HG03108 (cell line): Measurements from ENCODE around the gene ZC3H7A.
A peak's percentile ranks its signal among the peaks of the same experiment; 100 is the strongest.

Experiments
- ATAC-seq: cut with Tn5 transposase; IDR thresholded peaks from one replicate; pipeline ENCODE4 v1.9.1; 2021; ENCODE audit warnings: moderate library complexity; ENCODE audit not compliant: unreplicated experiment

Gene ZC3H7A

DNA sequence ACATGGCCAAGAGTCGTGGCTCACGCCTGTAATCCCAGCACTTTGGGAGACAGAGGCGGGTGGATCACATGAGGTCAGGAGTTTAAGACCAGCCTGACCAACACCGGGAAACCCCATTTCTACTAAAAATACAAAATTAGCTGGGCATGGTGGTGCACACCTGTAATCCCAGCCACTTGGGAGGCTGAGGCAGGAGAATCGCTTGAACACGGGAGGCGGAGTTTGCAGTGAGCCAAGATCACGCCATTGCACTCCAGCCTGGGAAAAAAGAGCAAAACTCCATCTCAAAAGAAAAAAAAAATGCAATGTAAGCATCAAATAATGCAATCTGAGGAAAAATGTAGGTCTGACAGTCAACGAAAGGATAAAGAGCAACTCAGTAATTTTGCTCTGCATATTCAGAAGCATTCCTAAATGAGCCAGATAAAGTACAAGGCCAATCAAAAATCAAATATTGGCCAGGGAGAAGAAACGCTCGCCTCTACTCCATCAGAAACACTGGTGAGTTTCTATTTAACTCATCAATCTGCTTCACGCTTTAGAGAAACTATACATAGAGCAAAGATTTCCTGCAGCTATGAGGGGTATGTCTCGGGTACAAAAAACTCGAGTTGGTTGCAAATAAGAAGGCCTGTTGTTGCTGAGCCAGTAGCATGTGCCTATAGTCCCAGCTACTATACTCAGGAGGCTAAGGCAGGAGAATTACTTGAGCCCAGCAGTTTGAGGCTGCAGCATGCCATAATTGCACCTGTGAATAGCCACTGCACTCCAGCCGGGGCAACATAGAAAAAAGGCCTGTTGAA is 58.1 kb downstream of the ZC3H7A start:
- no peak for ATAC-seq

DNA sequence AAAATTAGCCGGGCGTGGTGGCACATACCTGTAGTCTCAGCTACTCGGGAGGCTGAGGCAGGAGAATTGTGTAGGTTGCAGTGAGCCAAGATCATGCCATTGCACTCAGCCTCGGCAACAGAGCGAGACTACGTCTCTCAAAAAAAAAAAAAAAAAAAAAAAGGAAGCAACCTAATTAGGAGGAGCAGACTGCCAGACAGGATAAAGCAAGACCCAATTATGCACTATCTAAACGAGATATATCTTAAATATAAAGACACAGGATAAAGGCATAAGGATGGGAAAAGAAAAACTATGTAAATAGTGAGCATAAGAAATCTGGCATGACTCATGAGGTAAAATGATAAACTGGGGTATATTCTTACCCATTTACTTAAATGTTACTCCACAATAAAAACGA is 59.3 kb downstream of the ZC3H7A start:
- ATAC-seq = no peak

DNA sequence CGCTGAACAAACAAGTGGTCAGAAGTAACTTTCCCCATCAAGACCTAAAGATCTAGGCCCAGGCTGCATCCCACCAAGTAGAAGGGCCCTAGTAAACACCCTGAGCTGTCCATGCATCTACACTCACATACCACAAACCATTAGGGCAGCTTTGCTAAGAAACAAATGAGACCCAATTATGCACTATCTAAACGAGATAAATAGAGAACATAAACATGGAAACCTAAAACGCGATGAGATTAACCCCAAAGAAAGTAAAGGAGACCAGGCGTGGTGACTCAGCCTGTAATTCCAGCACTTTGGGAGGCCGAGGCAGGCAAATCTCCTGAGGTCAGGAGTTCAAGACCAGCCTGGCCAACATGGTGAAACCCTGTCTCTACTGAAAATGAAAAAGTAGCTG is 60.2 kb downstream of the ZC3H7A start:
- no peak for ATAC-seq

DNA sequence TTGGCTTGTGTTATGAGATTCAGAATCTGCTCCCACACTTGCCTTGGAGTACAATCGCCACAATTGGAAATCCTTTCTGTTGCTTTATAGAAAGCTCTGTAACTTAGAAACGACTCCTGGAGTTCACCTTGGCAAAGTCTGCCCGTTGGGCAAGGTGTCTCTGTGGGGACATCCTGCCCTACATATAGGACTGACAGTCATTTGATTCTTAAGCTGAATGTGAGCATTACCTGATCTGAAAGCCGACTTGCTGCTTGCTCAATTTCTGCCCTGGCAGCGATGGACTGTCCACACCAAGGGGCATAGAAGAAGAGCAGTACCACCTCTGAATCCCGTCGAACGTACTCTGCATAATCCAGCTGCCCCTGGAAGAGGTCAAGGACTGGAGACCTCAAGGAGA is 61.3 kb downstream of the ZC3H7A start:
- ATAC-seq = no peak

DNA sequence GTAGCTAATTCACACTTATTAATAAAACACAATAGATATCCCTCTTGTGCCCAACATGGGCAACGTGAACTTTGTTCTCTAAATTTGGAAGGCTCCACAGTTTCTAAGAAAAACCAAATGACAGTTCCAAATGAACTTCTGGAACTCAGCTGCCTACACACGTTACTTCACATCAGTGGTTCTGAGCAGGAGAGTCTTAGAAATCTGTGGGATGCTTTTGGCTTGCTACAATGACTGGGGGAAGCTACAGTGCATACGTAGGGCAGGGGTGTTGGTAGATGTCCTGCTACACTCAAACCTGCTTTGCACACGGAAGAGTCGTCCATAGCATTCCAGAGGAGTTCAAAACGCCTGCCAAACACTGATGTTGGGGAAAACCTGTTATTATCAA is 62.4 kb downstream of the ZC3H7A start:
- no peak for ATAC-seq

DNA sequence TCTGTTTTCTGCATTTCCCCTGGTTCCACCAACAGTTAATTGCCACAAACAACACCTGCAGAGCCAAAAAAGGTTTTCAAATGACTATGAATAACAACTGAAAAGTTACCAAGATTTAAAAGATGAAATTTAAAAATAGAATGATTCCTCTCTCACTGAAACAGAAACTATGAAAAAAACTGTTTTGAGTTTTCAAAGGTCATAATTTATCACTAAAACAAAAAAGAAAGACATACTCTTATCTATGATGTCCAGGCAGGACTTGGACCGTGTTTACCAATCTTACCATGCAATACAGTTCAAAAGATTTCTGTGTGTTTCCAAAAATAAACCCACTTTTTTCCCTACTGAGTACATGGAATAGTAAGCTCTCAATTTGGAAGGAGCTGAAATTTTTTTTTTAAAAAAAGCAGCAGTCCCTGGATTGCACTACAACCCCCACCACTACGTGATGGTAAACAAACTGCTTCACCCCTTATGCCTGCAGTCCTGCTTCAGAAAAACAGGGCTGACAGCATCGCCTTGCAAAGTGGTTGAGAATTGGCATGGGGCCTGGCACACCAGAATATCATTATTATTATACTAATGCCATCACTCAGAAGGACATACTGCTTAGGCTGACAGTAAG is 62.9 kb downstream of the ZC3H7A start:
- ATAC-seq = peak; percentile 55

DNA sequence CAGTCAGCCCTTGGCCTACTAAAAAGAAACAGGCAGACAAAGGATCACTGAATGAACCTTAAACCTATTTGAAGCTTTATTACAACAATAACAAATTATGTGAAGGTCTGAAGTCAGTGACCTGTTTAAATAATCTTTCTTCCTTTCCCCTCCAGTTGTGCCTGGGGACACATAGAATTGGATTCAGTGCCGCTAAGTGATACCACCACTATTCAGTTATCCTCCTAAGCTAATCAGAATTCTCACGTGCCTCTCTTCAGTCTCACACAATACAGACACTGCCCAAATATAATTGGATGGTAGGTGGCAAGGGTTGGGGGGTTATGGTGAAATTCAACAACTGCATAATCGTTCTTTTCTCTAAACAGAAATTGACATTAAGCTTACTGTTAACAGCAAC is 65.8 kb downstream of the ZC3H7A start:
- ATAC-seq = no peak

DNA sequence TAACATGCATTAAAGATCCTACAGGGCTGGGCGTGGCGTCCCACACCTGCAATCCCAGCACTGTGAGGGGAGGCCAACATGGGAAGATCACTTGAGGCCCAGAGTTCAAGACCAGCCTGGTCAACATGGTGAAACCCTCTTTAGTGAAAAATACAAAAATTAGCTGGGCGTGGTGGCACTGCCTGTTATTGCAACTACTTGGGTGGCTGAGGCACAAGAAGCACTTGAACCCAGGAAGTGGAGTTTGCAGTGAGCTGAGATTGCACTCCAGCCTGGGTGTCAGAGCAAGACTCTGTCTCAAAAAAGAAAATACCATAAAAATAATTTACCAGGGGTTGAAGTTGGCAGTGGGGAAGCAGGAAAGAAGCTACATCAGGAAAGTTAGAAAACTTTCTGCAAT is 67.3 kb downstream of the ZC3H7A start:
- no peak for ATAC-seq

DNA sequence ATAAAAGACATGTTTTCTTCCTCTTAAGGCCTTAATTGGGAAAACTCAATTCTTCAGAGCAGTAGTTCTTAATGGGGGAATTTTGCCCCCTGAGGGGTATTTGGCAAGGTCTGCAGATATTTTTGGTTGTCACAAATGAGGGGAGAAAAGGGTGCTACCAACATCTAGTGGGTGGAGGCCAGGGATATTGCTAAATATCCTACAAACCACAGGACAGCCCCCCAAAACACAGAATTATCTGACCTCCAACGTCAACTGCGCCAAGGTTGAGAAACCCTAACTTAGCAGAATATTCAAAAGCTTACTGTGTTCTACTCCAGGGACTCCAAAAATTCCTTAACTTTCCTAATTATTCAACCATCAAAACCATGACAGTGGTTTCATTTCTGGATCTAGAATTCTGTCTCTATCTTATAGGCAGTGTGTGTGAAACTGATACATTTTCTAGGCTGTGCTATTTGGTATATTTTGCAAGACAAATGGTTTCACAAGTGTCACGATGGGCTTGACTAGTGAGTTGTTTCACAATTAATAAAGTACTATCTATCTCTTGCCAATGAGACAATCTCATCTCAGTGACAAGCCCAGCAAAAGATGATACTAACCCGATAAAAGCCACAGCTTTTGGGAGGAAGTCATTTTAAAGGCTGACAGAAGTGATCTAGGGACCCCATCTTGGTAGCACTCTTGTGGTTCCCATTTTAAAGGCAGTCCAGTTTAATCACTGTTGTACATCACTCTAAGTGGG is 69.1 kb downstream of the ZC3H7A start:
- ATAC-seq = no peak

DNA sequence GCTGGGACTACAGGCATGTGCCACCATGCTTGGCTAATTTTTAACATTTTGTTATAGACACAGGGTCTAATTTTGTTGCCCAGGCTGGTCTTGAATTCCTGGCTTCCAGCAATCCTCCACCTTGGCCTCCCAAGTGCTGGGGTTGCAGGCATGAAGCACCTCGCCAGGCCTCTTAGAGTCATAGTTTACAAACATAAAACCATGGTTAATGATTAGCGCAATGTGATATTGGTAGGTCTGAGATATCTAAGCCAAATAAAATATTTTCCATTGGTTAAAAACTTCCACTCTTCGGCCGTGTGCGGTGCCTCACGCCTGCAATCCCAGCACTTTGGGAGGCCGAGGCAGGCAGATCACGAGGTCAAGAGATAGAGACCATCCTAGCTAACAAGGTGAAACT is 71.0 kb downstream of the ZC3H7A start:
- ATAC-seq = no peak

DNA sequence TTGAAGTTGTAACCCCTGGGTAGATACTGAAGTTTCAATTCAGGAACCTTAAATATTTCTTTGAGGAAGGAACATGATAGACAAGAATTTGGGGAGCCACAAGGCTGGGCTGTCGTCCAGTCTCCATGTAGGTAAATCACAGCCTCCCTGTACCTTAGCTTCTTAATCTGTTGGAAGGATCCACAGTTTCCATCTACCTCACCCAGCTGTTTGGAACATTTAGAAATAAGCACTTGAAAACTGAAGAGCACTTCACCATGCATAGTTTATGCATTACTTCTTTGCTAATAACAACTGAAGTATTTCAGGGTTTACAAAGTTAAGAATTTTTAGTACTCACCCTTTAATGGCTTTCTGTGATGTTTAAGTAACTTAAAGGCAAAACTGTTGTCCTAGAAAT is 71.6 kb downstream of the ZC3H7A start:
- no peak for ATAC-seq

DNA sequence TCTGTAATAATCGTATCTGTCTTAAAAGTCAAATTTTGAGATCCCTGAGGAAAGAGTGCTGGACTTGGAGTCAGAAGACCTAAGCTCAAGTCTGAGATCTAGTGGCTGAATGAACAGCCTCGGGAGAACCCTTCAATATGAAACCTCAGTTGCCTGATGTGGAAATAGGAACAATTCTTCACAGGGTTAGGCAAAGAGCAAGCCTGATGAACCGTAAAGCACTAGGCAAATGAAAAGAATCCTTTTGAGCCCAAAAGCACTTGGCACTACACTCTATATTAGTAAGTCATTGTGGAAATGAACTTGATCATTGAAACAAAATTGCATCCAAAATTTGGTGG is 74.6 kb downstream of the ZC3H7A start:
- no peak for ATAC-seq

DNA sequence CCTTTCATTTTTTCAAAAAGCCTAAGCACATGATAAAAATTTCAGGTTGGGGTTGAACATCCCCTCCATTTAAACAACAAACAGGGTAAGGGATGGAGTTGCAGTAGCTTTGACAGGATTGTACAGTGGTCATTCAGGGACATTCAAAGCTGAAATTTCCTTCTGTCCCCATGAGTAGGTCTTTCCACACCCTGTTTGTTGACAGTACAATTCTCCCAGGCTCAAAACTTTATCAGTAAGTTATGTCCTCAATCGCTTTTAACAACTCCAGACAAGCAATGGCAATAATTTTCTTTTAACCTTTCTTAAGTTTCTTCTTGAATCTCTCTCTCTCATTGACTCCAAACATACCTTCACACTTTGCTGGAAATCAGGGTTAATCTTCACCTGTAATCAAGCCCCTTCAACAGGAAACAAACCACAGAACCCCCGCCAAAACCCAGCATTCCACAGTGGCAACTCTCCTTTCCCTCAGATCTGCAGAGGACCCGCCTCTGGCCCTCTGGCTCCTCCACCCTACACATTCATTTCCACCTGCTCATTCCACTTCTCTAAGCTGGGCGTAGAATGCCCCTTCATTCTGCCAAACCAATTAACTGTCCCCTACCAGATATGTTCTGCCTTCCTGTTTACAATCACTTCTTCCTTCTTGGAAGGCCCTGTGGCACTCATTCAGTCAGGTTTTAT is 75.1 kb downstream of the ZC3H7A start:
- ATAC-seq = no peak

DNA sequence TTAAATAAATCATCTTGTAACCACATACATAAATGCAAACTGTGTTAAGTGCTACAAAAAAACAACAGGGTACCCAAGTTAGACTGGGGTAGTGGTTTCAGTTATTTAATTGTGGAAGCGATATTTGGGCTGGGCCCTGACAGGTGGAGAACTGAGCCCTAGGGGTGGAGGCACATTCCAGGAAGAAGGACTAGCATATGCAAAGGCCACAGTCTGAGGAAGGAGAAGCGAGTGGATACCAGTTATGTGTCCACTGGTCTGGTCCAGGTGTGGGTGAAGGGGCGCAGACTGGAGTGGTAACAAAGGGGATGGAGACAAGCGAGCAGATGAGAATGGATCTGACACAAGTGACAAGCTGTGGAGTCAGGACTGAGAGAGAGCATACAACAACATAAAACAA is 77.3 kb downstream of the ZC3H7A start:
- ATAC-seq = no peak

DNA sequence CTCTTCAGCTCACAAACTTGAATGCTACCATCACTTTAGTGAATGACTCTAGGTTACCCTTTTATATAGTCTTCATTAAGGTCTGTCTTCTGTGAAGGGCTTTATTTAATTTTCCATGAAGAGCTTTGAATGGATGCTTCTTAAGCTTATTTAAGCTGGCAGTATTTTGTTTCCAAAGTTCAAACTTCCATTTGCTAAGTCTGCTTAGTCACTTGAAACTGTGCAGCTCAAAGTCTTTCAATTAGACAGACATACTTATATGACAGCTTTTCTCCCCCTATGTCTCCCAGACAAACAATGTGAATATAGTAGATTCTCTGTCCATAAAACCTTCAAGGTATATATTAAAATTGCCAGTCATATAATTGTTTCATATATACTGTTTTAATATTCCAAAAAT is 77.9 kb downstream of the ZC3H7A start:
- no peak for ATAC-seq

DNA sequence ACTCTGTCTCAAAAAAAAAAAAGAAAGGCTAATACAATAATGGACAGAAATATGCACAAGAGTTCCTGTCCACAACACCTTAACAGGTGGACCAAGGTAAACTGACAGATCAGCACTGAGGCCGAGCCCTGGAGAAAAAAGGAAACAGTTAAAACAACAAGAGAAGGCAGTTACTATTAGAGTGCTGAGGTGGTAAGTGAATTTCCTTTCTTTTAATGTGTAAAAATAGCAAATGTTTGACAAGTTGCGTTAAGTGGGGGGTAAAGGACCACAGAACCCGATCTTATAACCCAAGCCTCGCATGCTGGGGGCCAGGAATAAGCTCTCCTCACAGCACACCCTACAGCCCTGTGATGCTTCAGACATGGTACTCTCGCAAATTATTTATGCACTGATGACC is 79.2 kb downstream of the ZC3H7A start:
- no peak for ATAC-seq

DNA sequence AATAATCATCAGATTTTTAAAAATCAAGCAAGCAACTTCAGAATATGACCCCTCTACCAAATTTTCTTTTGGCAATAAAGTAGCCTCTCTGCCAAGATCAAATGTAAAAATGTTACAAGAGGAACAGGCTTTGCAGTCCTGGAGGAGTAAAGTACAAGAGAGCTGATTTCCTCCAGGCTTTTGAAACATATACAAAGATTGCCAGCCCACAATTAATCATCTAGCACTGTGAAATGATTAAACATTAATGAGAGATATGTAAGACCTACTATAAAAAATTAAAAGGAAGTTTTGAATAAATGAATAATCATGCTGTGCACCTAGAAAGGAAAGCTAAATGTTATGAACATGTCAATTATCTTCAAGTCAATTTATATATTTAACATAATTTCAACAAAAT is 80.7 kb downstream of the ZC3H7A start:
- no peak for ATAC-seq

DNA sequence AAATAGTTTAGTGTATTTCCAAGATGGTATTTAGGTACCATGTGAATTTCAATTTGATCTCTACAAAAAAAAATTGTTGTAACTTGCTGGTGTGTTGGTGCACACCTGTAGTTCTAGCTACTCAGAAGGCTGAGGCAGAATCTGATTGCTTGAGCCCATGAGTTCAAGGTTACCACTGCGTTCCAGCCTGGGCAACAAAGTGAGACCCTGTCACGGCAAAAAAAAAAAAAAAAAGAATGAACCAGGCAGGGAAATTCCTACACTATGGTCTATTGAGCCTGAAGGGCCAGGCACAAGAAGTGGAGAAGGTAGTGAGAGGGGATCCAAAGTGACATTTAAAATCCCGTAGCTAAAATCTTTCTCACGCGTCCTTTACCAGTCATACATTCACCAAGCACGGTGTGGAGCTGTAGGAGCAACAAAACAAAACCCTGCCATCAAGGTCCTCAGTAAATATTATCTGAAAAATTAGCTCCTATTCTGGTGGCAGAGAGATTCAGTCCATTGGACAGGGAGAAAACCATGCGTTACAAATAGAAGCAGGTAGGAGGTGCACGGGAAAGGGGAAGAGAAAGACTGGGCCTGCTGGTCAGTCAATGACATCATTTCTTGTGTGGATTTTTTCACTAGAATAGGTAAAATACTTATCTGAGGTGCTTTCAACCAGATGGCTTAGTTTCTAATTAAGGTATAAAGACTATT is 81.7 kb downstream of the ZC3H7A start:
- no peak for ATAC-seq

DNA sequence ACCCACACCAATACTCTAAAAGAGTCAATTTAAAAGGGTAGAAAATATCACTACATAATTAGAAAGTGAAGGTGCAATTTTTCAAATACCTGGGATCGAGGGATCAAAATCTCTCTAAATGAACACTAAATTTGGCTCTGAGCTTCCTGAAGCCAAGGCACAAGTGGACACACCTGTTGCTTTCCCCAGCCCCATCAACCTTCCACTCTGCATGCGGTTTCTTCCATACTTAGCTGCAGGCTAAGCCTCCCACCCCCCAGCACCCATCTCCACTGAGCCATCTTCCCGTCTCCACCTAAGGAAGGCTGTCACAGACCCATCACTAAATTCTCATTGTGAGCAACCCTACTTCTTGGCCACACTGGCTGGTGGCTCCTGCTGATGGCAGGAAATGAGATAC is 84.9 kb downstream of the ZC3H7A start:
- no peak for ATAC-seq

DNA sequence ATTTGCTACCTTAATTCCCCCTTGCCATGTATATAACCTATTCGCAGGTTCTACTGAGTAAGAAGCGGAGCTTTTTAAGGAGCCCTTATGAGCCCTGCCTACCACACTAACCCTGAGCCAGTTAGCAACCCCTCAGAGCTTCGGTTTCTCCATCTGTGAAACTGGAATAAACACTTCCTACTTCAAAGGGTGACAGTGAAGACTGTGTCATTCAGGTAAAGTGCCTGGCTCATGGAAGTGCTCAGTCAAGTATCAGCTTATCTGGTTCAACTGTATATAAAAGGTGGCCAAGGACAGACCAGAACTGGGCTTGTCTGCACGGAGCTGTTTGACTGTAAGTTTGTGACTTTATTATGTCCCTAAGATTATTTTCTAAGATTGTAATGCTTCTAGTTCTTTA is 85.4 kb downstream of the ZC3H7A start:
- no peak for ATAC-seq

DNA sequence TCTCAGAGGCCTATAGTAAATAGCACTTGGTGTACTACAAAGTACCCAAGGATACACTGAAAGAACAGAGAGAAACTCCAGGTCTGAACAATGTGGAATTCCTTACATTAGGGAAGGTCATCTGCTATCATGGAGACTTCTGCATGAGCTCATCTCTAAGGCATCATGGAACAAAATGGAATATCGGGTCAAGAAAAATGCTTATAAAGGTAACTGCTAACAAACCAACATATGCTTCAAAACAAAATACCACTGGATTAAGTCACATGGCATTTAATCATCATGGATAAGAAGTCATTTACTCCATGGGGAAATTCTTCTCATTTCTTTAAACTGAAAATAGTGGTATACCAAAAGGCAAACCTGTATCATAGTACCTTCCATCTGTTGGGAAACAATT is 88.6 kb downstream of the ZC3H7A start:
- no peak for ATAC-seq
